Measurements from ENCODE around the gene RPF1. TPM values are rescaled to one million over a fixed set of nuclear protein-coding genes. Genes with fewer than 3 reads are reported as not detected.

RPF1 gene
- polyA plus RNA-seq, 3 donors, result 11.9 to 25.4 (median 23.8) TPM

GRCh38 chr1:84480650-84481049, 1.6 kb downstream of the RPF1 start:
- Histone ChIP-seq H3K4me2 (replicated peaks; ENCODE audit: extremely low read depth, low read length, poor library complexity, severe bottlenecking) (peak overlapping the region; percentile 77), H3K27ac (ENCODE audit: low read depth in 1 of 2, low read length in 2 of 2) (no peak overlapping the region), H2AFZ (ENCODE audit: insufficient read depth, low read depth, low read length, poor library complexity, severe bottlenecking) (no peak overlapping the region), H3K9me3 (replicated peaks in 1 of 2; ENCODE audit: control insufficient read depth in 1 of 2, insufficient read depth in 1 of 2, low read length in 2 of 2) (no peaks in the 10 kb centered on the region), H3K36me3 (replicated peaks in 1 of 2; ENCODE audit: control insufficient read depth in 1 of 2, insufficient read depth in 2 of 2, low read length in 2 of 2) (peaks cover 24 to 44% of the 10 kb centered on the region in 2 donors), H3K4me3 (replicated peaks in 1 of 3; ENCODE audit: low read depth in 2 of 3, low read length in 3 of 3) (peak overlapping the region in 1 of 3 experiments; percentile 92), H3K79me2 (ENCODE audit: insufficient read depth, low read length) (peaks cover 68% of the 10 kb centered on the region), H3K4me1 (ENCODE audit: control insufficient read depth in 1 of 2, insufficient read depth in 2 of 2, low read length in 2 of 2) (peaks cover 18 to 30% of the 10 kb centered on the region in 2 donors), H3K9ac (ENCODE audit: insufficient read depth, low read length, poor library complexity, severe bottlenecking) (no peak overlapping the region), H4K20me1 (ENCODE audit: insufficient read depth, low read length) (peaks cover 22% of the 10 kb centered on the region), H3K27me3 (ENCODE audit: control insufficient read depth in 2 of 2, insufficient read depth in 2 of 2, low read length in 2 of 2) (peaks cover 5 to 8% of the 10 kb centered on the region in 2 donors)
- Mint-ChIP-seq H3K27me3 (ENCODE audit: low read depth in 3 of 3) (peaks cover 3 to 19% (median 7%) of the 10 kb centered on the region in 3 donors), H3K36me3 (peaks cover 45 to 47% of the 10 kb centered on the region in 2 donors), H3K4me1 (peaks cover 34% of the 10 kb centered on the region), H3K9me3 (peaks cover 9 to 20% (median 13%) of the 10 kb centered on the region in 7 donors), H3K27ac (no peak overlapping the region), H3K4me3 (peak overlapping the region in 1 of 2 donors; percentile 46)
- DNase-seq, result no peak
- TF ChIP-seq CTCF (IDR thresholded peaks at IDR 0.05), result no peak
- WGBS (ENCODE audit: insufficient coverage), result 100% methylated on average over 1 of the region's 4 CpGs
- intact Hi-C loops (cut with micrococcal nuclease), result no loop called here

- H3K9me3 Mint-ChIP-seq, result peaks cover 9 to 20% (median 13%) of the 10 kb centered on the region in 7 donors
- no peaks in the 10 kb centered on the region for H3K9me3 ChIP-seq (replicated peaks in 1 of 2; ENCODE audit: control insufficient read depth in 1 of 2, insufficient read depth in 1 of 2, low read length in 2 of 2)
- peaks cover 37% of the 10 kb centered on the region for H3K4me1 Mint-ChIP-seq
- no CpG with 5 or more reads among the region's 2 CpGs for WGBS (ENCODE audit: insufficient coverage)
- peaks cover 5 to 6% of the 10 kb centered on the region in 2 donors for H3K27me3 ChIP-seq (ENCODE audit: control insufficient read depth in 2 of 2, insufficient read depth in 2 of 2, low read length in 2 of 2)
- H3K4me1 ChIP-seq (ENCODE audit: control insufficient read depth in 1 of 2, insufficient read depth in 2 of 2, low read length in 2 of 2), result peaks cover 18 to 30% of the 10 kb centered on the region in 2 donors
- H3K9ac ChIP-seq (ENCODE audit: insufficient read depth, low read length, poor library complexity, severe bottlenecking), result no peak overlapping the region
- no peak overlapping the region for H3K4me2 ChIP-seq (replicated peaks; ENCODE audit: extremely low read depth, low read length, poor library complexity, severe bottlenecking)
- H3K27me3 Mint-ChIP-seq (ENCODE audit: low read depth in 3 of 3), result peaks cover 3 to 18% (median 7%) of the 10 kb centered on the region in 3 donors
- peaks cover 73% of the 10 kb centered on the region for H3K79me2 ChIP-seq (ENCODE audit: insufficient read depth, low read length)
- peaks cover 24 to 49% of the 10 kb centered on the region in 2 donors for H3K36me3 ChIP-seq (replicated peaks in 1 of 2; ENCODE audit: control insufficient read depth in 1 of 2, insufficient read depth in 2 of 2, low read length in 2 of 2)
- intact Hi-C loops (cut with micrococcal nuclease), result no loop called here
- no peak for DNase-seq
- no peak overlapping the region for H3K4me3 Mint-ChIP-seq
- no peak overlapping the region for H3K27ac Mint-ChIP-seq
- H2AFZ ChIP-seq (ENCODE audit: insufficient read depth, low read depth, low read length, poor library complexity, severe bottlenecking), result no peak overlapping the region
- peaks cover 51 to 52% of the 10 kb centered on the region in 2 donors for H3K36me3 Mint-ChIP-seq
- H3K27ac ChIP-seq (ENCODE audit: low read depth in 1 of 2, low read length in 2 of 2), result no peak overlapping the region
- H3K4me3 ChIP-seq (replicated peaks in 1 of 3; ENCODE audit: low read depth in 2 of 3, low read length in 3 of 3), result no peak overlapping the region
- peaks cover 28% of the 10 kb centered on the region for H4K20me1 ChIP-seq (ENCODE audit: insufficient read depth, low read length)
- TF ChIP-seq CTCF (IDR thresholded peaks at IDR 0.05), result no peak
Measured at GRCh38 chr1:84481317-84481716, 2.3 kb downstream of the RPF1 start.
